Liver (tissue), 9 donors: ENCODE data around the gene TLE1. TPM values are rescaled to one million over a fixed set of nuclear protein-coding genes. Genes with fewer than 3 reads are reported as not detected.

Experiments
- DNase-seq: peaks from one replicate; pipeline ENCODE4 v3.0.0-alpha.2; 2017; ENCODE audit warnings: low spot score
- H3K27ac ChIP-seq, 2 donors: one replicate each; pipeline ENCODE4 v1.7.0; 2013; ENCODE audit warnings: inconsistent platforms in 2 of 2, low read length in 2 of 2, control low read depth in 1 of 2, low read depth in 1 of 2, mild to moderate bottlenecking in 1 of 2
- H3K27me3 ChIP-seq, 4 donors: one replicate each; pipeline versions ENCODE4 v1.6.1 to v1.7.0; 2013; ENCODE audit warnings: low read length in 3 of 4, inconsistent platforms in 1 of 4, mild to moderate bottlenecking in 1 of 4, moderate library complexity in 1 of 4; ENCODE audit not compliant: control insufficient read depth in 4 of 4, insufficient read depth in 4 of 4
- H3K36me3 ChIP-seq, 4 donors: one replicate each; pipeline versions ENCODE4 v1.6.1 to v1.7.0; 2013; ENCODE audit warnings: low read length in 3 of 4, mild to moderate bottlenecking in 3 of 4, low read depth in 1 of 4, moderate library complexity in 1 of 4; ENCODE audit not compliant: control insufficient read depth in 4 of 4, insufficient read depth in 3 of 4
- H3K4me1 ChIP-seq, 4 donors: one replicate each; pipeline versions ENCODE4 v1.6.1 to v1.7.0; 2013; ENCODE audit warnings: low read length in 3 of 4, mild to moderate bottlenecking in 3 of 4, moderate library complexity in 1 of 4; ENCODE audit not compliant: control insufficient read depth in 4 of 4, insufficient read depth in 4 of 4
- H3K4me3 ChIP-seq, 3 donors: one replicate each; pipeline versions ENCODE4 v1.6.1 to v1.7.0; 2013; ENCODE audit warnings: low read length in 3 of 3, control low read depth in 1 of 3, low read depth in 1 of 3, mild to moderate bottlenecking in 1 of 3
- H3K9ac ChIP-seq, 2 donors: one replicate each; pipeline ENCODE4 v1.7.0; 2013; ENCODE audit warnings: low read length in 2 of 2, mild to moderate bottlenecking in 2 of 2, moderate library complexity in 2 of 2, control low read depth in 1 of 2, low read depth in 1 of 2
- H3K9me3 ChIP-seq, 4 donors: one replicate each; pipeline versions ENCODE4 v1.6.1 to v1.7.0; 2013; ENCODE audit warnings: low read length in 3 of 4; ENCODE audit not compliant: control insufficient read depth in 4 of 4
- ATF3 ChIP-seq: IDR thresholded peaks from 2 replicates; pipeline ENCODE4 v1.6.1; 2016; ENCODE audit warnings: antibody characterized with exemption
- CTCF ChIP-seq: fragments of 150-350 bp; IDR thresholded peaks from 2 replicates; pipeline ENCODE4 v1.5.1; 2017; ENCODE audit warnings: improper control_type of control experiment, low read depth, low read length; ENCODE audit not compliant: missing input control
- FOXA1 ChIP-seq: IDR thresholded peaks from 2 replicates; pipeline ENCODE4 v1.6.1; 2016; ENCODE audit warnings: antibody characterized with exemption
- FOXA2 ChIP-seq: IDR thresholded peaks from 2 replicates; pipeline ENCODE4 v1.6.1; 2016; ENCODE audit warnings: antibody characterized with exemption
- HNF4A ChIP-seq, 2 donors: conservative IDR thresholded peaks; 2 replicates each; pipeline ENCODE4 v1.6.1; 2016; ENCODE audit warnings: antibody characterized with exemption in 2 of 2, mild to moderate bottlenecking in 2 of 2
- MAX ChIP-seq: IDR thresholded peaks from 2 replicates; pipeline ENCODE4 v1.6.1; 2016; ENCODE audit warnings: antibody characterized with exemption
- NR2F2 ChIP-seq: IDR thresholded peaks from 2 replicates; pipeline ENCODE4 v1.6.1; 2016; ENCODE audit warnings: antibody characterized with exemption
- REST ChIP-seq: IDR thresholded peaks from 2 replicates; pipeline ENCODE4 v1.6.1; 2016; ENCODE audit warnings: antibody characterized with exemption, mild to moderate bottlenecking
- TAF1 ChIP-seq: conservative IDR thresholded peaks from 2 replicates; pipeline ENCODE4 v1.6.1; 2016; ENCODE audit warnings: antibody characterized with exemption, mild to moderate bottlenecking
- YY1 ChIP-seq: IDR thresholded peaks from 2 replicates; pipeline ENCODE4 v1.6.1; 2016; ENCODE audit warnings: antibody characterized with exemption, mild to moderate bottlenecking
- ZBTB33 ChIP-seq: IDR thresholded peaks from 2 replicates; pipeline ENCODE4 v1.6.1; 2016; ENCODE audit warnings: antibody characterized with exemption
- WGBS: extraction: QIAGEN DNeasy Blood & Tissue Kit; methylation state at CpG from one replicate; pipeline ENCODE4 v1.1.7; 2013; 5-methylcytosine and 5-hydroxymethylcytosine counted together
- polyA plus RNA-seq, 2 donors: library from polyadenylated mRNA; stranded (reverse) in 1 of 2; unstranded in 1 of 2; fragments of 200-250 nt in 1 of 2; fragments of >200 nt in 1 of 2; fragmentation: Nextera tagmentation in 1 of 2; extraction: Ambion mirVana in 1 of 2; gene quantifications; one replicate each; pipeline versions ENCODE4 v1.2.1 to v1.2.3, GENCODE V29; 2013 to 2015
- total RNA-seq, 2 donors: library from RNA; depleted of rRNA; stranded (reverse); fragments of >200 nt; gene quantifications; one replicate each; pipeline ENCODE4 v1.2.3, GENCODE V29; 2014
- donor health status: healthy.
- donor health status: healthy.
- donor health status: healthy.
- donor health status: healthy.
- donor health status: healthy.

The TLE1 gene
- total and polyA plus RNA-seq, 4 donors = 25.2 to 45.4 (median 25.7) TPM

- DNase-seq = no peak
- no peaks in the 10 kb centered on the region for H3K27me3 ChIP-seq
- 88% methylated on average over 4 of the region's 4 CpGs for WGBS
- H3K9ac ChIP-seq = no peak overlapping the region
- H3K4me3 ChIP-seq = no peak overlapping the region
- H3K4me1 ChIP-seq = peaks cover 0 to 3% (median 1%) of the 10 kb centered on the region in 4 donors
- TF ChIP-seq FOXA1 = no peak
- no peak for TF ChIP-seq HNF4A (conservative IDR thresholded peaks at IDR 0.05)
- TF ChIP-seq ZBTB33 = no peak
- TF ChIP-seq ATF3 = no peak
- TF ChIP-seq CTCF = no peak
- TF ChIP-seq REST = no peak
- TF ChIP-seq FOXA2 = no peak
- TF ChIP-seq NR2F2 = no peak
- no peak for TF ChIP-seq YY1
- no peaks in the 10 kb centered on the region for H3K9me3 ChIP-seq
- H3K36me3 ChIP-seq = peaks cover 0 to 14% (median 2%) of the 10 kb centered on the region in 4 donors
- no peak overlapping the region for H3K27ac ChIP-seq
These were observed 62.8 kb downstream of the TLE1 start for GRCh38 chr9:81626511-81626910.

GRCh38 chr9:81625969-81626368 is 63.4 kb downstream of the TLE1 start:
- no peak for DNase-seq
- Histone ChIP-seq H3K27me3 (no peaks in the 10 kb centered on the region), H3K36me3 (peaks cover 0 to 12% (median 5%) of the 10 kb centered on the region in 4 donors), H3K4me3 (no peak overlapping the region), H3K27ac (no peak overlapping the region), H3K9me3 (no peaks in the 10 kb centered on the region), H3K4me1 (peaks cover 0 to 3% (median 1%) of the 10 kb centered on the region in 4 donors), H3K9ac (no peak overlapping the region)
- TF ChIP-seq MAX (no peak), ATF3 (no peak), YY1 (no peak), HNF4A (conservative IDR thresholded peaks at IDR 0.05) (no peak), REST (no peak), ZBTB33 (no peak), NR2F2 (no peak), TAF1 (no peak), FOXA1 (no peak), FOXA2 (no peak)
- WGBS = 96% methylated on average over 6 of the region's 6 CpGs
